GM18498 (cell line): ENCODE data around the gene GTPBP1.

Source experiments
- ATAC-seq: cut with Tn5 transposase; IDR thresholded peaks from one replicate; pipeline ENCODE4 v1.9.1; 2021; ENCODE audit warnings: mild to moderate bottlenecking, moderate library complexity; ENCODE audit not compliant: unreplicated experiment

GTPBP1 gene

GRCh38 chr22:38705235-38706100 is at the start of gene GTPBP1:
GTPBP1 (plus strand) TSS chr22:38705944; CDS start chr22:38705956, 12 bp downstream.
- ATAC-seq = peak; percentile 71

DNA sequence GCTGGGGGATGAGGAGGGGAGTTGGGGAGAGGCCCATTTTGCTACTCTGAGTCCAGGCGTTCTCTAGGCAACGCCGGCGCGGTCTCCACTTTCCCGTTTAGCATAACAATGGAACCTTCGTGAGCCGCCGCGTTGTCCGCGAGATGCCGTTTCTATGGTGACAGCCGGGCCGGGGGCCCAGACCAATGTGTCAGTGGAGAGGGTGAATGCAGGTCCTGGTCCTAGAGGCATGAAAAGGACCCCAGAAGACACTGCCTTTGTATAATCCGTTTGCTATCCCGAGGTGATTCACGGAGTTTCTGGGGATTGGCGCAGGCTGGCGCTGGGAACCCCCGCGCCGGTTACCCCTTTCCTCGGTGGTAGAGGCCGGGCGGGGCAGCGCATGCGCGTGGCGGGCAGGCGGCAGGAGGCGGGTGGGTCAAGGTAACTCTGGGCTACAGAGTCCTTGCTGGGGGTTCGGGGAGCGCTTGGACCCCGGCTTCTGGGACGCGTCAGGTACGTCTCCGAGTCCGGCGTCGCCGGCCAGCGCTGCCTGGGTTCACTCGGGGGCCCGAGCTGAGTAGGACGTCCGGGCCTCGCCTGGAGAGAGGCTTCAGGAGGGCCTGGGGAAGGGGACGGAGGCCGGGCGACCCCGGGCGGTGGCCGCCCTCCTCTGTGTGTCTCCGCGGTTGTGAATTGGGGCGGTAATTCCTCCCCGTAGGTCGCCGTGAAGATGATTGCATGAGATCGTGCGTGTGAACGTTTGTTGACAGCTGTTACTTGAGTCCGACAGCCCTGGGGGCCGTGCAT is 49.3 kb upstream of the GTPBP1 start, which contains the start of the genes CBY1 and FAM227A:
Gene CBY1, plus strand, starts transcription at position 383 of the 789 bp plus-strand sequence. CDS start 11,417 bp downstream, outside the sequence.
Gene FAM227A, minus strand, starts transcription at position 137 of the 789 bp plus-strand sequence. CDS start 6,224 bp downstream, outside the sequence.
- peak; percentile 80 for ATAC-seq

DNA sequence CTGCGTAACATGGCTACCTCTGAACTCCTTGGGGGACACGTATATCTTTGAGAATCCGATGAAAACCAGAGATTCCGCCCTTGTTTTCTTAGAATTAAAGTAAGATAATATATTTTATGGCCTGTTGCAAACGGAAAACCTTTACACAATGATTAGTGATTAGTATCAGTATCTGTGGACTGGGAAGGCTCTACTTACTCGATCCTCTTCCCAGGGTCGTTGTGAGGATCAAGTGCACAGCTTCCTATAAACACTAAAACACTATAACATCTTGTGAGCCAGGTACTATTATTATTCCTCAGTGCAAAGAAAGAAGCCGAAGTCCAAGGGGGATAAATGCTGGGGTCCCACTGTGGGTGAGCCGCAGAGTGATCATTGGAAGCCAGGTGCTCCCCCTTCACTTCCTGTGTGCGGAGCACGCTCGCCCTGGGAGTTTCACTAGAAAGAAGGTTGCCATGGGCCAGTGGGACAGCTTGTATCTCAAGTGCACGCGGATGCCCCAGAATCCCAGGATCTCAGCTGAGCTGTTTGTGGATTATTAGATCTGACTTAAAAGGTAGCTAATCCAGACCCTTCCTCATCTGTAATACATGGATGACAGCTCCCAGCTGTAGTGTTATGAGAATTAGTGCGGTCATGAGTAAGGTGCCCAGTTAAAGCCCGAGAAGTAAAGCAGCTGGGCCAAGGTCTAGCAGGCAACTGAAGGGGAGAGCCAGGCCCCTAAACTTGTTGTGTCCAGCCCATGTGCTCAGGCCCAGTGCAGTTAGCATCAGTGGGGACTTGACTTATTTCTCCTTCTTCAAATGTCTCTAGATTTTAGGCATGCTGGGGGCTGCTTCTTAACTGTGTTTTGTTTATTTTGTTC is 48.5 kb upstream of the GTPBP1 start:
- peak; percentile 38 for ATAC-seq

DNA sequence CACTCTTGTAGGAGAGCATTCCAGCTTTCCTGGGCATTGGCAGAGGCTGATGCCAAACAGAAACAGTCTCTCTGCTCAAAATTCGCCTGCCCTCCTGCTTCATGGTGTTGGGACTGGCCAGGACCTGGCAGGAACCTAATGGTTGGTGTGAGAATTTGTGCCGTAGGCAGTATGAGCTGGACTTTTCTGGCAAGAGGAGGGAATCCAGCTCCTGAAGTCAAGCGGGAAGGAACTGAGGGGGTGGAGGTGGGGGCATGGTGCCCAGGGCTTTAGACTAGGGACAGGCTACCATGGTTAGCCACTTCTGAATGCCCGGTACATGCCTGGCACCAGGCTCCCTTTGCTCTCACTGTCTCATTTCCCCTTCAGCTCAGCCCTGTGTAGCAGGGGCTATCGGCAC is 30.9 kb upstream of the GTPBP1 start:
- ATAC-seq = no peak

- ATAC-seq = no peak
Measured at GRCh38 chr22:38675833-38676232, 29.9 kb upstream of the GTPBP1 start.

DNA sequence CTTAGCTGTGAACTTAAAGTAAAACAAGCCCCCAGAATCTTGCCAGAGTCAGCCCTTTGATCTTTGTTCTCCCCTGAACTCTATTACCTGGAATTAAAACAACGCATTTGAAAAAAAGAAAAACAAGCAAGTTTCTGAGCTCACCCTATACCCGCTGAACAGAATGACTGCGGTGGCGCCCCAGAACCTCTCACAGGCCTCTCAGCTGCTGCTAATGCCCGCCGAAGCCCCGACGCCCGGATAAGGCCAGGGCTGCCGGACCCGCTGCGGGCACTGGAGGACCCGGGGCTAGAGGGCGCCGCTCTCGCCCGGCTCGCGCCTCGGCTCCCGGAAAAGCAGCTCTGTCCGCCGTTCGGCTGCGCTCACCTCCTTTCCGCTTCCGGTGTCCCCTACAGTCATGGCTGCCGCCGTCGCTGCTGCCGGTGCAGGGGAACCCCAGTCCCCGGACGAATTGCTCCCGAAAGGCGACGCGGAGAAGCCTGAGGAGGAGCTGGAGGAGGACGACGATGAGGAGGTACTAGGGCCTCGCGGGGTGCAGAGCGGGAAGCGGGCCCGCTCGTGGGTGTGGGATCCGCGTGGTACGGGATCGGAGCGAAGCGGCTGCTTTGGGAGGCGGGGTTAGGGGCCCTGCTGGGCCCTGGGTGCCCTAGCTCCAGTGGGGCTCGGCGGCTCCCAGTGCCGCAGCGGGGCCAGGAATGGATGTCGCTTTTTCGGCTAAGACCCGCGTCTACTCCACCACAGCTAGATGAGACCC is 24.0 kb upstream of the GTPBP1 start, which contains the start of gene TOMM22:
Gene TOMM22, plus strand, starts transcription at position 376 of the 754 bp plus-strand sequence. Its CDS starts 22 bp downstream, at position 398.
- peak; percentile 95 for ATAC-seq

- no peak for ATAC-seq
Measured at GRCh38 chr22:38684895-38685294, 20.8 kb upstream of the GTPBP1 start.

DNA sequence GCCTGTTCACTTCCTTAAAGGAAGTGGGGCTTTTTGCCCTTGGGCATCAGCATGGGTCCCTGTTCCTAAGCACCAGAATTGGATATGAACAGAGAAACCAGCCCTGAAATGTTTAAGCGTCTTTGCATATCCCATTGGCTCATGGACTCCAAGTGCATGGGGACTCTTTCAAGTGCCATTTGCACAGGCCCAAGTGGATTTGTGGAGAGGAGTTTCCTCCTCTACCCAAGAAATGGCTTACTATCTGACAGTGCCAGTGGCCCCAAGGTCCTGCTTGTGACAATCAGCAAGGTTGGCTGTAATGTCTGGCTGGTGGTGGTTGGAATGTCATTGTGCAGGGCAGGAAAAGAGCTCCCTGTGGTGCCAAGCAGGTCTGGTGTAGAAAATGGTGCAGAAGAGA is 20.0 kb upstream of the GTPBP1 start:
- ATAC-seq = no peak

DNA sequence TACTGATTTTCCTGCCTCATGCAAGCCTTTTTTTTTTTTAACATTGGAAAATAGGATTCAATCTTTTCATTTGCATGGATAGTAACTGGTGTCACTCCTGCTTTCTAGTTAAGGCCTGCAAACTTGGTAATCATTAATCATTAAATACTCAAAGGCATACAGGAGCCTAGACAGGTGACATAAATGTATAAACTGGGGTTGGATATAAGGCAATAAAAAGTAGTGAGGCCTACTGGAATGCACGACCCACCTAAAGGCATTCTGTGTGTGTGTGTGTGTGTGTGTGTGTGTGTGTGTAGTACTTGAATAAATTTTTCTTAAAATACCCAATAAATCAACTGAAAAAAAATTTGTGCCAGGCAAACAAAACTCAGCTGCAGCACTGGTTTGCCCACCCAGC is 16.1 kb upstream of the GTPBP1 start:
- no peak for ATAC-seq

- no peak for ATAC-seq
Measured at GRCh38 chr22:38694049-38694448, 11.7 kb upstream of the GTPBP1 start.

DNA sequence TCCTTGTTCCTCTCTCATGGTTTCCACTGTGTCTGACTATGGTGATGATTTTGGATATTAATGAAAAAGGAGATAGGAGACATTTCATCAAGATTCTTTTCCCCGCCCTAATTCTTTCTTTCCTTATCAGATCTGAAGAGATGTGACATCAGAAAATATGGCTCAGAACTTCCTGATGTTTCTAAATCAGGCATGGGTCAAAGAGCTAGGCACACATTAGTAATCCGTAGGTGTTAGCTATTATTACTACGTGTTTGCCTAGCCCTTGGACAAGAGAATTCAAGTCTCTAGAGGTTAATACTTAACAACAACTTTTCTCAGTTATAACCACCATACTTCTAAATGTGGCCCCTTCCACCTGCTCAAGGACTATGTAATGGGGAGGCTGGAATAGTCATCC is 10.8 kb upstream of the GTPBP1 start:
- ATAC-seq = no peak

GRCh38 chr22:38696606-38697424 is 8.9 kb upstream of the GTPBP1 start:
- ATAC-seq = no peak

GRCh38 chr22:38697425-38698089 is 8.2 kb upstream of the GTPBP1 start:
- ATAC-seq = no peak

- ATAC-seq = no peak
Measured at GRCh38 chr22:38698407-38699094, 7.2 kb upstream of the GTPBP1 start.

DNA sequence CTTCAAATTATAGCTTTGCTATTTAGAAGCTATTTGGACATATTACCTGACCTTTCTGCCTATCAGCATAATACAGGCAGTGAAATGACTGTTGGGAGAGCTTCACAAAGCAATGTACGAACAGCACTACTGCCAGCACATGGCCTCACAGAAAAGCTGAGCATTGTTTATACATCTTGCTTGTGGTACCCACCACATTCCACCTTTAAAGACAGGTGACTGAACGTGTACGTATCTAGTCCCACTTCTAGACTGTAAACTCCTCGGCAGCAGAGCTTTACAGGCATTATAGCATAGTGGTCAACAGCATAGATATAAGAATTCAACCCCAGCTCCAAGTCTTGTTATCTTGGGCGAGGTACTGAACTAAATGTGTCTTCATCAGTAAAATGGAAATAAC is 6.6 kb upstream of the GTPBP1 start:
- no peak for ATAC-seq

DNA sequence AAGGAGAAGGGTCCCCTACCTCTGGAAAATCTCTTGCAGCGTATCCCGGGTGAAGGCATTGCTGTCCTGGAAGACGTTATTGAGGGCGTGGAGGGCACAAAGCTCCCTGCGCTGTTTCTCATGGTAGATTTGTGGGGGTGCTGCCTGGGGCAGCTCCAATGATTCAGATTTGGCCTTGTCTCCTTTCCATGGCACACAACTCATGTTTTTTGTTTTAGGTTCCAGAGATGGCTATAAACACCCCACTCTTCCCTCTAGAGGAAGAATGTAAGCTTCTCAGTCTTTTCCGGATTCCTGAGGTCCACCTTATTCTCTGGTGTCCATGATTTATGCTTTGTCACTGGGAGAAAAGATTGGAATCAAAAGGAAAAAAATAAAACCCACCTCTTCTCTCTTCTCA is 6.0 kb upstream of the GTPBP1 start:
- no peak for ATAC-seq

- ATAC-seq = no peak
Measured at GRCh38 chr22:38700270-38700788, 5.4 kb upstream of the GTPBP1 start.
